Measurements from ENCODE around the gene FYCO1.
A peak's percentile ranks its signal among the peaks of the same experiment; 100 is the strongest.

FYCO1 gene

GRCh38 chr3:45940004-45940780 lies 55.4 kb downstream of the FYCO1 start:
- no peak for DNase-seq

- no peak for DNase-seq
These were observed 56.3 kb downstream of the FYCO1 start for GRCh38 chr3:45939341-45939771.

GRCh38 chr3:45938864-45939263 lies 56.8 kb downstream of the FYCO1 start:
- peak; percentile 25 to 27 for DNase-seq

GRCh38 chr3:45938043-45938435 lies 57.6 kb downstream of the FYCO1 start:
- DNase-seq, result no peak

GRCh38 chr3:45937206-45938042 lies 58.2 kb downstream of the FYCO1 start:
- no peak for DNase-seq

GRCh38 chr3:45936261-45936660 lies 59.4 kb downstream of the FYCO1 start:
- DNase-seq, result no peak

- DNase-seq, result no peak
These were observed 62.0 kb downstream of the FYCO1 start for GRCh38 chr3:45933591-45933990.

- DNase-seq, result no peak
These were observed 63.5 kb downstream of the FYCO1 start for GRCh38 chr3:45932112-45932511.

GRCh38 chr3:45931496-45931895 lies 64.1 kb downstream of the FYCO1 start:
- no peak for DNase-seq

GRCh38 chr3:45929042-45929679 lies 66.5 kb downstream of the FYCO1 start:
- DNase-seq, result no peak

GRCh38 chr3:45927881-45928280 lies 67.7 kb downstream of the FYCO1 start:
- no peak for DNase-seq

GRCh38 chr3:45923755-45924154 lies 71.9 kb downstream of the FYCO1 start:
- no peak for DNase-seq

- no peak for DNase-seq
These were observed 72.6 kb downstream of the FYCO1 start for GRCh38 chr3:45922950-45923590.

GRCh38 chr3:45922039-45922326 lies 73.6 kb downstream of the FYCO1 start:
- no peak for DNase-seq

- DNase-seq, result no peak
These were observed 74.2 kb downstream of the FYCO1 start for GRCh38 chr3:45921158-45922038.

GRCh38 chr3:45917146-45917898 lies 78.3 kb downstream of the FYCO1 start:
- DNase-seq, result no peak

- no peak for DNase-seq
These were observed 79.9 kb downstream of the FYCO1 start for GRCh38 chr3:45915518-45916231.

GRCh38 chr3:45915059-45915439 lies 80.6 kb downstream of the FYCO1 start:
- DNase-seq, result no peak

GRCh38 chr3:45914362-45915058 lies 81.1 kb downstream of the FYCO1 start:
- DNase-seq, result no peak

- DNase-seq, result no peak
These were observed 83.2 kb downstream of the FYCO1 start for GRCh38 chr3:45912435-45912834.
